Amniotic stem cell (primary cell): Measurements from ENCODE around the gene CGREF1.
"Not testable (repeated sequence)": the region's sequence is repeated elsewhere in the genome, so short reads cannot be mapped to it uniquely, and the experiment has no call there.

Experiments
- DNase-seq: peaks from one replicate; lab custom pipeline; 2025; lab: John Stamatoyannopoulos, UW

CGREF1 gene

GRCh38 chr2:27087823-27088410 lies 31.0 kb downstream of the CGREF1 start:
- no peak for DNase-seq

GRCh38 chr2:27086724-27087593 lies 32.0 kb downstream of the CGREF1 start, which contains the start of gene KHK:
KHK (plus strand) TSS chr2:27086772; CDS start chr2:27087260, 488 bp downstream.
- DNase-seq: no peak

- peak; percentile 69 for DNase-seq
These were observed 32.7 kb downstream of the CGREF1 start for GRCh38 chr2:27086090-27086723.

GRCh38 chr2:27085673-27086089 lies 33.2 kb downstream of the CGREF1 start:
- DNase-seq: no peak

GRCh38 chr2:27085062-27085672 lies 33.8 kb downstream of the CGREF1 start:
- no peak for DNase-seq

GRCh38 chr2:27084297-27085061 lies 34.4 kb downstream of the CGREF1 start:
- no peak for DNase-seq

GRCh38 chr2:27083410-27084296 lies 35.3 kb downstream of the CGREF1 start:
- DNase-seq: no peak

GRCh38 chr2:27082773-27083409 lies 36.0 kb downstream of the CGREF1 start:
- DNase-seq: no peak

- DNase-seq: no peak
These were observed 36.8 kb downstream of the CGREF1 start for GRCh38 chr2:27081984-27082772.

GRCh38 chr2:27080603-27080936 lies 38.4 kb downstream of the CGREF1 start:
- DNase-seq: no peak

GRCh38 chr2:27080140-27080469 lies 38.8 kb downstream of the CGREF1 start:
- DNase-seq: no peak

GRCh38 chr2:27079233-27080139 lies 39.4 kb downstream of the CGREF1 start:
- DNase-seq: no peak

- DNase-seq: peak; percentile 91
These were observed 40.4 kb downstream of the CGREF1 start, which contains the start of gene EMILIN1 for GRCh38 chr2:27078267-27079194. EMILIN1 (plus strand) TSS chr2:27078615; CDS start chr2:27079066, 451 bp downstream.

GRCh38 chr2:27077231-27077630 lies 41.7 kb downstream of the CGREF1 start:
- DNase-seq: no peak

- no peak for DNase-seq
These were observed 42.6 kb downstream of the CGREF1 start for GRCh38 chr2:27076323-27076722.

GRCh38 chr2:27075566-27075871 lies 43.4 kb downstream of the CGREF1 start:
- DNase-seq: not testable (repeated sequence)
